ENCODE measurements around the gene DPEP2NB.
A peak's percentile ranks its signal among the peaks of the same experiment; 100 is the strongest.

The DPEP2NB gene

DNA sequence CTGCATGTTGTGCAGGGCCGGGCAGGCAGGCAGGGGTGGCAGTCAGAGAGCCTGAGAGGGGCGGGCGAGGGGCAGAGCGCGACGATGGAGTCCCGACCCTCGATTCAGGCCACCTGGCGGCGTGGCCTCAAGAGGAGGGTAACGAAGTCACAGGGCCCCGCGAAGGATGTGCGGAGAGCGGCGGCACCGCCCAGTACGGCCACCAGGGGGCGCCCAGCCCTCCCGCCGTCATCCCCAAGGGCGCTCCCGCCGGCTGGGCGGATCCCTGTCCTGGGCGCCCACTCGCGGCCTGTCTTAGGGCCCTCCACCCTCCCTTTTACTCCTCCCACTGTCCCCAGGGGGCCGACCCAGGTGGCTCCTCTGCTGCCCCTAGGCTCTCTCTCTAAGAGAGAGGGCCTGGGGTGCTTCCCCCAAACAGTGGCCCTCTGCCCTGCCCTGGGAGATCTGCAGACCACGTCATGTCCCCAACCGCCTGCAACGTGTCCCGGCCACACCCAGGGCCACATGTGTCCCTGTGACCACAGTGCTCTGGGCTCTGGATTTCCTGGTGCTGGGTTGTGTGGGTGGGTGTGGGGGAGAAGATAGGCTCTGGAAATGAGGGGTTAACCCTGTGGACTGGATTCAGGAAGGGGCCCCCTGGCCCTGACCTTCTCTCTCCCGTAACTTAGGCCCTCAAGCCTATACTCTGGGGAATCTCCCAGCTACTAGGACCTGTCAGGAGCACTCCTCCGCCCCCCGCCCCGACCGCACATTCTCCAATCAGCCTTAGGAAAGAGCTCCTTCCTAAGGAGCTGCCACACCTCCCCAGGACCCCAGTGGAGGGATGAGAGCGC is 22.3 kb downstream of the DPEP2NB start (continued):
- TF ChIP-seq, protein P1, sequence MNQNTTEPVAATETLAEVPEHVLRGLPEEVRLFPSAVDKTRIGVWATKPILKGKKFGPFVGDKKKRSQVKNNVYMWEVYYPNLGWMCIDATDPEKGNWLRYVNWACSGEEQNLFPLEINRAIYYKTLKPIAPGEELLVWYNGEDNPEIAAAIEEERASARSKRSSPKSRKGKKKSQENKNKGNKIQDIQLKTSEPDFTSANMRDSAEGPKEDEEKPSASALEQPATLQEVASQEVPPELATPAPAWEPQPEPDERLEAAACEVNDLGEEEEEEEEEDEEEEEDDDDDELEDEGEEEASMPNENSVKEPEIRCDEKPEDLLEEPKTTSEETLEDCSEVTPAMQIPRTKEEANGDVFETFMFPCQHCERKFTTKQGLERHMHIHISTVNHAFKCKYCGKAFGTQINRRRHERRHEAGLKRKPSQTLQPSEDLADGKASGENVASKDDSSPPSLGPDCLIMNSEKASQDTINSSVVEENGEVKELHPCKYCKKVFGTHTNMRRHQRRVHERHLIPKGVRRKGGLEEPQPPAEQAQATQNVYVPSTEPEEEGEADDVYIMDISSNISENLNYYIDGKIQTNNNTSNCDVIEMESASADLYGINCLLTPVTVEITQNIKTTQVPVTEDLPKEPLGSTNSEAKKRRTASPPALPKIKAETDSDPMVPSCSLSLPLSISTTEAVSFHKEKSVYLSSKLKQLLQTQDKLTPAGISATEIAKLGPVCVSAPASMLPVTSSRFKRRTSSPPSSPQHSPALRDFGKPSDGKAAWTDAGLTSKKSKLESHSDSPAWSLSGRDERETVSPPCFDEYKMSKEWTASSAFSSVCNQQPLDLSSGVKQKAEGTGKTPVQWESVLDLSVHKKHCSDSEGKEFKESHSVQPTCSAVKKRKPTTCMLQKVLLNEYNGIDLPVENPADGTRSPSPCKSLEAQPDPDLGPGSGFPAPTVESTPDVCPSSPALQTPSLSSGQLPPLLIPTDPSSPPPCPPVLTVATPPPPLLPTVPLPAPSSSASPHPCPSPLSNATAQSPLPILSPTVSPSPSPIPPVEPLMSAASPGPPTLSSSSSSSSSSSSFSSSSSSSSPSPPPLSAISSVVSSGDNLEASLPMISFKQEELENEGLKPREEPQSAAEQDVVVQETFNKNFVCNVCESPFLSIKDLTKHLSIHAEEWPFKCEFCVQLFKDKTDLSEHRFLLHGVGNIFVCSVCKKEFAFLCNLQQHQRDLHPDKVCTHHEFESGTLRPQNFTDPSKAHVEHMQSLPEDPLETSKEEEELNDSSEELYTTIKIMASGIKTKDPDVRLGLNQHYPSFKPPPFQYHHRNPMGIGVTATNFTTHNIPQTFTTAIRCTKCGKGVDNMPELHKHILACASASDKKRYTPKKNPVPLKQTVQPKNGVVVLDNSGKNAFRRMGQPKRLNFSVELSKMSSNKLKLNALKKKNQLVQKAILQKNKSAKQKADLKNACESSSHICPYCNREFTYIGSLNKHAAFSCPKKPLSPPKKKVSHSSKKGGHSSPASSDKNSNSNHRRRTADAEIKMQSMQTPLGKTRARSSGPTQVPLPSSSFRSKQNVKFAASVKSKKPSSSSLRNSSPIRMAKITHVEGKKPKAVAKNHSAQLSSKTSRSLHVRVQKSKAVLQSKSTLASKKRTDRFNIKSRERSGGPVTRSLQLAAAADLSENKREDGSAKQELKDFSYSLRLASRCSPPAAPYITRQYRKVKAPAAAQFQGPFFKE (tag by site-specific recombination; IDR thresholded peaks at IDR 0.05; ENCODE audit: borderline replicate concordance): no peak
- peak; percentile 55 for TF ChIP-seq ZNF335 (tag by site-specific recombination; conservative IDR thresholded peaks at IDR 0.05)
- peak; percentile 54 for TF ChIP-seq SP3 (tag by site-specific recombination; IDR thresholded peaks at IDR 0.05)
- TF ChIP-seq KLF1 (tag by site-specific recombination; IDR thresholded peaks at IDR 0.05): peak; percentile 90
- TF ChIP-seq ZNF561 (tag by site-specific recombination; IDR thresholded peaks at IDR 0.05; ENCODE audit: borderline replicate concordance): 0 out of 2 replicates have a peak, but pooled peaks have one; percentile 37
- TF ChIP-seq ZXDB (tag by site-specific recombination; IDR thresholded peaks at IDR 0.05): peak; percentile 67; the same call in 1 of the 2 replicates
- TF ChIP-seq ZNF146 (tag by site-specific recombination; IDR thresholded peaks at IDR 0.05): no peak
- TF ChIP-seq ZNF670 (tag by site-specific recombination; IDR thresholded peaks at IDR 0.05; ENCODE audit: low read depth): no peak
- TF ChIP-seq ZNF791 (tag by site-specific recombination; IDR thresholded peaks at IDR 0.05): no peak
- peak; percentile 87 for TF ChIP-seq GLIS2 (tag by site-specific recombination; IDR thresholded peaks at IDR 0.05)
- TF ChIP-seq ZNF664 (tag by site-specific recombination; IDR thresholded peaks at IDR 0.05): no peak
- no peak for TF ChIP-seq ZNF292 (tag by site-specific recombination; IDR thresholded peaks at IDR 0.05; ENCODE audit: borderline replicate concordance, low read depth)
- TF ChIP-seq ZNF404 (tag by site-specific recombination; IDR thresholded peaks at IDR 0.05): peak; percentile 19; the same call in 1 of the 2 replicates
- TF ChIP-seq, protein P2, sequence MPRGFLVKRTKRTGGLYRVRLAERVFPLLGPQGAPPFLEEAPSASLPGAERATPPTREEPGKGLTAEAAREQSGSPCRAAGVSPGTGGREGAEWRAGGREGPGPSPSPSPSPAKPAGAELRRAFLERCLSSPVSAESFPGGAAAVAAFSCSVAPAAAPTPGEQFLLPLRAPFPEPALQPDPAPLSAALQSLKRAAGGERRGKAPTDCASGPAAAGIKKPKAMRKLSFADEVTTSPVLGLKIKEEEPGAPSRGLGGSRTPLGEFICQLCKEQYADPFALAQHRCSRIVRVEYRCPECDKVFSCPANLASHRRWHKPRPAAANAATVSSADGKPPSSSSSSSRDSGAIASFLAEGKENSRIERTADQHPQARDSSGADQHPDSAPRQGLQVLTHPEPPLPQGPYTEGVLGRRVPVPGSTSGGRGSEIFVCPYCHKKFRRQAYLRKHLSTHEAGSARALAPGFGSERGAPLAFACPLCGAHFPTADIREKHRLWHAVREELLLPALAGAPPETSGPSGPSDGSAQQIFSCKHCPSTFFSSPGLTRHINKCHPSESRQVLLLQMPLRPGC (tag by site-specific recombination; IDR thresholded peaks at IDR 0.05): no peak
- TF ChIP-seq ZNF2 (tag by site-specific recombination; IDR thresholded peaks at IDR 0.05): 0 out of 2 replicates have a peak, but pooled peaks have one; percentile 48
- TF ChIP-seq, protein P3, sequence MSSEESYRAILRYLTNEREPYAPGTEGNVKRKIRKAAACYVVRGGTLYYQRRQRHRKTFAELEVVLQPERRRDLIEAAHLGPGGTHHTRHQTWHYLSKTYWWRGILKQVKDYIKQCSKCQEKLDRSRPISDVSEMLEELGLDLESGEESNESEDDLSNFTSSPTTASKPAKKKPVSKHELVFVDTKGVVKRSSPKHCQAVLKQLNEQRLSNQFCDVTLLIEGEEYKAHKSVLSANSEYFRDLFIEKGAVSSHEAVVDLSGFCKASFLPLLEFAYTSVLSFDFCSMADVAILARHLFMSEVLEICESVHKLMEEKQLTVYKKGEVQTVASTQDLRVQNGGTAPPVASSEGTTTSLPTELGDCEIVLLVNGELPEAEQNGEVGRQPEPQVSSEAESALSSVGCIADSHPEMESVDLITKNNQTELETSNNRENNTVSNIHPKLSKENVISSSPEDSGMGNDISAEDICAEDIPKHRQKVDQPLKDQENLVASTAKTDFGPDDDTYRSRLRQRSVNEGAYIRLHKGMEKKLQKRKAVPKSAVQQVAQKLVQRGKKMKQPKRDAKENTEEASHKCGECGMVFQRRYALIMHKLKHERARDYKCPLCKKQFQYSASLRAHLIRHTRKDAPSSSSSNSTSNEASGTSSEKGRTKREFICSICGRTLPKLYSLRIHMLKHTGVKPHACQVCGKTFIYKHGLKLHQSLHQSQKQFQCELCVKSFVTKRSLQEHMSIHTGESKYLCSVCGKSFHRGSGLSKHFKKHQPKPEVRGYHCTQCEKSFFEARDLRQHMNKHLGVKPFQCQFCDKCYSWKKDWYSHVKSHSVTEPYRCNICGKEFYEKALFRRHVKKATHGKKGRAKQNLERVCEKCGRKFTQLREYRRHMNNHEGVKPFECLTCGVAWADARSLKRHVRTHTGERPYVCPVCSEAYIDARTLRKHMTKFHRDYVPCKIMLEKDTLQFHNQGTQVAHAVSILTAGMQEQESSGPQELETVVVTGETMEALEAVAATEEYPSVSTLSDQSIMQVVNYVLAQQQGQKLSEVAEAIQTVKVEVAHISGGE (tag by site-specific recombination; conservative IDR thresholded peaks at IDR 0.05; ENCODE audit: low read depth): no peak
- TF ChIP-seq RBAK (tag by site-specific recombination; IDR thresholded peaks at IDR 0.05): no peak
- peak; percentile 54 for TF ChIP-seq ZFHX2 (tag by site-specific recombination; conservative IDR thresholded peaks at IDR 0.05)
- TF ChIP-seq ZNF76 (tag by site-specific recombination; IDR thresholded peaks at IDR 0.05; ENCODE audit: borderline replicate concordance, low read depth): peak; percentile 25; the same call in 1 of the 2 replicates
- TF ChIP-seq, protein P4, sequence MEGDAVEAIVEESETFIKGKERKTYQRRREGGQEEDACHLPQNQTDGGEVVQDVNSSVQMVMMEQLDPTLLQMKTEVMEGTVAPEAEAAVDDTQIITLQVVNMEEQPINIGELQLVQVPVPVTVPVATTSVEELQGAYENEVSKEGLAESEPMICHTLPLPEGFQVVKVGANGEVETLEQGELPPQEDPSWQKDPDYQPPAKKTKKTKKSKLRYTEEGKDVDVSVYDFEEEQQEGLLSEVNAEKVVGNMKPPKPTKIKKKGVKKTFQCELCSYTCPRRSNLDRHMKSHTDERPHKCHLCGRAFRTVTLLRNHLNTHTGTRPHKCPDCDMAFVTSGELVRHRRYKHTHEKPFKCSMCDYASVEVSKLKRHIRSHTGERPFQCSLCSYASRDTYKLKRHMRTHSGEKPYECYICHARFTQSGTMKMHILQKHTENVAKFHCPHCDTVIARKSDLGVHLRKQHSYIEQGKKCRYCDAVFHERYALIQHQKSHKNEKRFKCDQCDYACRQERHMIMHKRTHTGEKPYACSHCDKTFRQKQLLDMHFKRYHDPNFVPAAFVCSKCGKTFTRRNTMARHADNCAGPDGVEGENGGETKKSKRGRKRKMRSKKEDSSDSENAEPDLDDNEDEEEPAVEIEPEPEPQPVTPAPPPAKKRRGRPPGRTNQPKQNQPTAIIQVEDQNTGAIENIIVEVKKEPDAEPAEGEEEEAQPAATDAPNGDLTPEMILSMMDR (tag by site-specific recombination; IDR thresholded peaks at IDR 0.05): peak; percentile 99
- no peak for TF ChIP-seq ZNF214 (tag by site-specific recombination; IDR thresholded peaks at IDR 0.05; ENCODE audit: borderline replicate concordance)

All from HEK293 (cell line).